Bone marrow (tissue), 2 donors: Measurements from ENCODE around the gene NUP93.

Experiments used
- DNase-seq, 2 donors: peaks; one replicate each; lab custom pipeline; 2025; lab: John Stamatoyannopoulos, UW

The NUP93 gene

DNA sequence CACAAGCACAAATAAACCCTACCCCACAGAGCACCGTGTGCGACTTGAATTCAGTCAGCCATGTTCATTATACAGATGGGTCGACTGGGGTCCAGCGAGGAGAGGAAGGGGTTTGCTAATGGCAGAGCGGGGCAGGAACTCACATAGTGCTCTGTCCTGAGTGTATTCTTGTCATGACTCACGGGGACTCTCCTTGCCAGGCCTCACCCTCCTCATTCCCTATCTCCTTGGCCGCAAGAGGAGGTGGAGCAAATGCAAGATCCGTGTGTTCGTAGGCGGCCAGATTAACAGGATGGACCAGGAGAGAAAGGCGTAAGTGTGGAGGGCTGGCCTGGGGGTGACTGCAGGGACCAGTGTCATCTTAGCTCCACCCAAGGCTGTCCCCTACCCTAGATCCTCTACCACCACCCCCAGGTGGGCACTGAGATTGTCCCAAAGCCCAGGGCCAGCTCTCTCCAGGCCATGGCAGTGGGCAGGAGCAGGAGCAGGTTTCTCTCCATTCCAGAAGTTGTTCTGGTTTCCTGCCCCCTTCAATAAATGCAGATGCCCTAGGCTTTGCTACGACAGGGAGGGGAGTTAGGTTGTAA is 164.5 kb downstream of the NUP93 start:
- no peak for DNase-seq

DNA sequence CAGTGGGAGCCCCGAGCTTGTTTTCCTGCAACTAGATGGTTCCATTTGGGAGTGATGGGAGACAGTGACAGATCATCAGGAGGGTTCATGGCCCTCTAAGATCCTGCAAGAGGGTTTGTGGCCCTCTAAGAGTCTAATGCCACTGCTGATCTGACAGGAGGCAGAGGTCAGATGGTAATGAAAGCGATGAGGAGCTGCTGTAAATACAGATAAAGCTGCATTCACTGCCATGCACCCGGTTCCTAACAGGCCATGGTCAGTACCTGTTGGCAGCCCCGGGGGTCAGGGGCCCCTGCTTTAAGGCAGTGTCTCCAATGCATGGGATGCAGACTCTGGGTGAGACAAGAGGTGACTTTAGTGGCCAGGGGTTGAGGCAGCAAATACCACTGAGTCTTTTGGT is 165.9 kb downstream of the NUP93 start:
- no peak for DNase-seq

- DNase-seq: no peak
Observed at GRCh38 chr16:56896244-56896643, 166.3 kb downstream of the NUP93 start.

DNA sequence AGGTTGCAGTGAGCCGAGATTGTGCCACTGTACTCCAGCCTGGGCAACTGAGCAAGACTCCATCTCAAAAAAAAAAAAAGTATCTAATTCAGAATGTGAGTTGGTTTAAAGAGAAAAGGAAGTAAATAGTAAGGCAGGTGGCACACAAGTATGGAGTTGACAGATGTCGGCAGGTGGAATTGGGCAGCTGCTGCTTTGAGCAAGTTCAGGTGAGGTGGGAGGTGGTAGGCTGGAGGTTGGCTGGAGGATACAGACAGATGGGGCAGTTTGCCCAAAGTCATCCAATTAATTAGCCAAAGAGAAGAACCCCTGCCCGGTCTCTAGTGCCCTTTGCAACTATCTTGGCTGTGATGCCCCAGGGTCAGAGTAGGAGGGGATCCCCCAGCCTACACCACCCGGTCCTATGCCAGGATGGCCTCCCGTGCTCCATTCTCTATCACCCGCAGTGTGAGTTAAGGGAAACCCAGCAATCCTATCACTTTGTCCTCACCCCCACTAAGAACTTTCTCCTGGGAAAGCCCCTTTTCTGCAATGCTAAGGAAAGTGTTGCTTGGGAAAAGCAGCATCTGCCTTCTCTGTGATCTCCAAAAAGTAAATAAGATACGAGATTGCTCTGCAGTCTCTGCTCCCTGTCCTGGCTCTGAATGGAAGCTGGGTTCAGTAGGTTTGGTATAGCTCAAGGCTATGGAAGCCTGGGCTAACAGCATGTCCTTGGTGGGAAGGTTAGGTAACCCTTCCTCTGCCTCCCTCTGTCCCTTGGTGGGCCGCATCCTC is 167.3 kb downstream of the NUP93 start:
- DNase-seq: no peak

DNA sequence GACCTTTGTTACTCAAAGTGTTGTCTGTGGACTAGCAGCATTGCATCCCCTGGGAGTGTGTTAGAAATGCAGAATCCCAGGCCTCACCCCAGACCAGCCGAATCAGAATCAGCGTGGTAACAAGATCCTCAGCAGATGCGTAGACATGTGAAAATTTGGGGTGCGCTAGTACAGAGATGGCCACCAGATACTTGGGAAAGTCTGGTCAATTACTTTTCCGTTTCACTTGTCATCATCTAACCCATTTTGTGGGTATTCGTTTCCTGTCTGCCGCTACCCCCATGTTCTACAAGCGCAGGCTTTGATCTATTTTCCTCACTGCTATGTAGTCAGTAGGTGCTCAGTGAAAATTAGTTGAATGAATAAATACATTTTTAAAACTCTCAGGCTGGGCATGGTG is 168.9 kb downstream of the NUP93 start:
- DNase-seq: no peak
